ACHN (cell line): Measurements from ENCODE around the gene CHMP1A.
"Not testable (repeated sequence)": the region's sequence is repeated elsewhere in the genome, so short reads cannot be mapped to it uniquely, and the experiment has no call there.

Source experiments
- DNase-seq: peaks from one replicate; pipeline ENCODE4 v3.0.0-alpha.2; 2015
- in situ Hi-C: cut with HindIII; loops from 2 replicates; pipeline ENCODE4 v1.10.0; 2017; ENCODE audit warnings: low sequenced_read_pairs, low pct_ligation_motif_present, low pct_unique_long_range_greater_than_20kb

CHMP1A gene

GRCh38 chr16:89637379-89637778 is 20.1 kb downstream of the CHMP1A start:
- in situ Hi-C loops: no loop called here
- no peak for DNase-seq

GRCh38 chr16:89636663-89637062 is 20.8 kb downstream of the CHMP1A start:
- DNase-seq: no peak
- in situ Hi-C loops: no loop called here

GRCh38 chr16:89634463-89635385 is 22.8 kb downstream of the CHMP1A start:
- in situ Hi-C loops: not testable (repeated sequence)

GRCh38 chr16:89633064-89633631 is 24.4 kb downstream of the CHMP1A start:
- in situ Hi-C loops: no loop called here
- peak; percentile 99 for DNase-seq

More at GRCh38 chr16:89634463-89635385, 22.8 kb downstream of the CHMP1A start:
- DNase-seq: not testable (repeated sequence)

- in situ Hi-C loops: no loop called here
- no peak for DNase-seq
Measured at GRCh38 chr16:89629827-89630610, 27.5 kb downstream of the CHMP1A start.

GRCh38 chr16:89624777-89625761 is 32.4 kb downstream of the CHMP1A start:
- in situ Hi-C loops: no loop called here
- no peak for DNase-seq

- in situ Hi-C loops: no loop called here
- DNase-seq: no peak
Measured at GRCh38 chr16:89623511-89624261, 33.8 kb downstream of the CHMP1A start.

GRCh38 chr16:89621698-89622409 is 35.7 kb downstream of the CHMP1A start:
- in situ Hi-C loops: no loop called here
- no peak for DNase-seq

- in situ Hi-C loops: no loop called here
- no peak for DNase-seq
Measured at GRCh38 chr16:89621136-89621697, 36.3 kb downstream of the CHMP1A start.

GRCh38 chr16:89620406-89620841 is 37.1 kb downstream of the CHMP1A start:
- in situ Hi-C loops: no loop called here
- no peak for DNase-seq

- in situ Hi-C loops: no loop called here
Measured at GRCh38 chr16:89619840-89620239, 37.7 kb downstream of the CHMP1A start.

GRCh38 chr16:89618109-89618998 is 39.2 kb downstream of the CHMP1A start:
- in situ Hi-C loops: no loop called here
- DNase-seq: peak; percentile 52

More at GRCh38 chr16:89619840-89620239, 37.7 kb downstream of the CHMP1A start:
- no peak for DNase-seq

- DNase-seq: no peak
- in situ Hi-C loops: no loop called here
Measured at GRCh38 chr16:89617036-89617435, 40.5 kb downstream of the CHMP1A start.

- in situ Hi-C loops: no loop called here
- no peak for DNase-seq
Measured at GRCh38 chr16:89616623-89617022, 40.9 kb downstream of the CHMP1A start.

GRCh38 chr16:89615596-89616090 is 41.9 kb downstream of the CHMP1A start:
- in situ Hi-C loops: no loop called here
- DNase-seq: peak; percentile 45
